Eye (tissue), 1 donor: ENCODE measurements around the gene BABAM1.

Experiments
- DNase-seq: peaks from one replicate; pipeline ENCODE4 v3.0.0-alpha.2; 2015

The BABAM1 gene

DNA sequence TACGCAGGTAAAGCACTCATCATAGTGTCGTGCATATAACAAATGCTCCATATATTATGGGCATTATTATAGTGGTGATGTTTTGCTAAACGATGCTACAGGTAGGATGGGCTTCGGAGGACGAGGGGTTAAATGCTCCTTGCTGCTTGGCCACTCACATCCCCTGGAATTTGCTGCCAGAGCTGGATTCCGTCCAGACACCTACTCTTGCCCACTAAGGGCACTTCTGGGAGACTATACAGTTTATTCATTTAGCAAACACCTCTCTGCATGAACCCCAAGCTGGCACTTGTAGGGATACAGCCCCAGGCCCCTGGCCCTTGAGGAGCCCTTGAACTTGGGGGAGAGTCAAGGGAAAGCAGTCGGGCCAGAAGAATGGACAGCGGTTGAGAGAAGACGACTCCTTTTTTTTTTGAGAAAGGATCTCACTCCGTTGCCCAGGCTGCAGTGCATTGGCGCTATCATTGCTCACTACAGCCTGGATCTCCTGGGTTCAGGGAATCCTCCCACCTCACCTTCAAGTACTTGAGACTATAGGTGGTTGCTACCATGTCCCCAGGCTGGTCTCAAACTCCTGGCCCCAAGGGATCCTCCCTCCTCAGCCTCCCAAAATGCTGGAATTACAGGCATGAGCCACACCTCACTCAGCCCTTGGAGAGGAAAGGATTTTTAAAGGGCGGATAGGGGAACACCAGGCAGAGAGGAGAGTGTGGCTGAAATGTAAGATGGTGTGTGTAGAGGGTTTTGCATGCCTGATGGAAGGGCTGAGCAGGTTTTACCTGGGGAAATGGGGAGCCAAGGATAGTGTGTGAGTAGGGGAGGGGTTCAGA is 37.4 kb downstream of the BABAM1 start:
- peak; percentile 27 for DNase-seq

DNA sequence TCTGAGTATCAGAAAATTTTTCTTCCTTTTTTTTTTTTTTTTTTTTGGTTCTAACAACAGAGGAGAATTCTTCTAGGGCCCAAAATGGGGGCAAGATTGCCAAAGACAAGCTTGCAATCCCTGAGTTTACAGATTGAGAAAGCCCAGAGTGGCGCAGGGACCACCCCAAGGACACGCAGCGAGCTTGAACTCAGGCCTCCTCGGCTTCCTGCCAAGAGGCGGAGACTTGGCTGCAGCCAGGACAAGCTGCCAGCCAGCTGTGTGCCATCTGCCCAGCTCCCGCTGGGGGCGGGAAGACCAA is 37.9 kb downstream of the BABAM1 start:
- DNase-seq = no peak

DNA sequence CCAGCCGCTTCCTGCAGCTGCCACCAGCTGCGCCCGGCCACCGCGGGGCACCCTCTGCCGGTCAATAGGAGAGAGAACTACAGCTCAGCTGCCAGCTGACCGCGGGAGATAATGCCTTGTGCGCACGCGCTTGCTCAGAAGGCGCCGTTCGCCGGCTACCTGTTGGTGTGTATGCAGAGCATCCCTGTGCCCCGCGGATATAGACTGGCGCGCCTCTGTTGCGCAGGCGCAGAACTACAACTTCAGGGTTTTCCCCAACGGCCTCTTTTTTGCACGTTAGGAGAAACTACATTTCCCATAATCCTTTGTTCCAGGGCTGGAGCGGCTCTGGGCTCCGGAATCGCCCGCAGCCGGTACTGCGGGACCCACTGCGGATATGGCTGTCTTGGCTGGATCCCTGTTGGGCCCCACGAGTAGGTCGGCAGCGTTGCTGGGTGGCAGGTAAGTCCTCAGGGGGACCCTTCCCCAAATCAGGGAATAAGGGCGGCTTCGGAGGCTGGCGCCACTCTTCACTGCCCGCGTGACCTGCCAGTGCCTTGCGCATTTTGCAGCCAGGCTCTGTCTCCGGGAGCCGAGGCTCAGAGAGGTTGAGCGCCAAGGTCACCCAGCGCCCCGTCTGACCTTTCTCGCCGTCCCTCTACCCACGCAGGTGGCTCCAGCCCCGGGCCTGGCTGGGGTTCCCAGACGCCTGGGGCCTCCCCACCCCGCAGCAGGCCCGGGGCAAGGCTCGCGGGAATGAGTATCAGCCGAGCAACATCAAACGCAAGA is 38.5 kb downstream of the BABAM1 start, which contains the start of gene MRPL34:
TSS of gene MRPL34 (plus strand) at position 356 of the 768 bp plus-strand sequence. CDS start at position 377, 21 bp downstream.
- peak; percentile 99 for DNase-seq

DNA sequence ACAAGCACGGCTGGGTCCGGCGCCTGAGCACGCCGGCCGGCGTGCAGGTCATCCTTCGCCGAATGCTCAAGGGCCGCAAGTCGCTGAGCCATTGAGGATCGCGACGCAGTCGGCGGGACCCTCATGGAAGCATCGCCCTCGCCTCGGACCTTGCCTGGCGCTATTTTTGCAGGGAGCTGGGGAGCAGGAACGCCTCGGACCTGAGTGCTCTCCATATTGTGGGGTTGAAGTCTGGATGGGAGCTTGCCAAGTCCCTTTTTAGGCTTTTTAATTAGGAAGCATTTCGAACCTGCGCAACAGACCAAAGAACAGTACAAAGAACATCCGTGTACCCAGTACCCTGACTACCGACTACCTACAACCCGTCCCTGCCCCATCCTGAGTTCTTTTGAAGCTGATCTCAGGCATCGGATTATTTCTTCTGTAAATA is 39.1 kb downstream of the BABAM1 start:
- DNase-seq = no peak

DNA sequence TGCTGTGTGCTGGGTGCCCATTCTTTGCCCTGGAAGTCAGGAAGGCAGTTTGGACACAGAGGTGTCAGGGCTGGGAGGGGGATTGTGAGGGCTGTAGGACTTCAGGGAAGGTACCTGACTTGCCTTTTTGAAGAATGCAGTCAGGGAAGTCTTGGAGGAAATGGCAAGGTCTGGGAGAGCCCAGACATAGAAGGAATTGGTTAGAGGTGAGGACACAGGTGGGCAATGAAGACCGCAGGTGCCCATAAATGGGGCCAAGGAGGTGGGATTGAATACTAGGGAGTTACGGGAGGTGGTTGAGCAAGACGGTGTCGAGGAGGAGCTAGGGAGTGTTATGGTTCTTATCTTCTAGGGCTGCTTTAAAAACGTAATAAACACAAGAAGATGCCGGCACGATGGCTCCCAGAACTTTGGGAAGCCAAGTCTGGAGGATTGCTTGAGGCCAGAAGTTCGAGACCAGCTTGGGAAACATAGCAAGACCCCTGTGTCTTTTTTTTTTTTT is 40.7 kb downstream of the BABAM1 start:
- no peak for DNase-seq

DNA sequence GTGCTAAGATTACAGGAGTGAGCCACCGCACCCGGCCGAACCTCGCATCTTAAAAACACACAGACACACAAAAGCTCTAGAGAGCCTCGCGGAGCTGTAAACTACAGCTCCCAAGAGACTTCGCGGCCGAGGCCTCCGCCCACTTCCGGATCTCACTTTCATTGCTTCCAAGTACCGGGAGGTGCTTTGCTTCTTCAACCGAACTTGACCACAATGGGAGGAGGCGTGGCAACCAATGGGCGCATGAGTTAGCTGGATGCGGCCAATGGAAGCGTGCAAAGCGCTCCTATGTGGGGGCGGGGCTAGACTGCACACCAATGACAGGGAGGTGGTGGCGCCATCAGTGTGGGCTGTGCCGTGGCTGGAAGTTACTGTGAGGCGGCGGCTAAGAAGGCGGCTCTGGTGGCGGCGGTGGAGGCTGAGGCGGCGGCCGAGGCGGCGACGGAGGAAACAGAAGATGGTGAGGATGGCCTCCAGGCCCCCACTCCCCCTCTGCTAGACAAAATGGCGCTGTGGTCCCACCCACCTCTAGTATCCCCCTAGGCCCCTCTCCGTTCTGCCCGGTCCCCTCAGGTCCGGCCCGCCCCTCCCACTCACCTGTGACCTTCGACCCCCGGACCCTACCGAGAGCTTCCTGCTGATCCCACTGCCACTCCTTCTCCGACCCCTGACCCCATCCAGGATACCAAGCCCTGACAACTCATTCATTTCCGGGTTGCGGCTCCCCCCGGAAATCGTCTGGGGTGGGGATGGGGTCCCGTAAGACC is 42.1 kb downstream of the BABAM1 start, which contains the start of gene DDA1:
TSS of gene DDA1 (plus strand) at position 366 of the 767 bp plus-strand sequence. CDS start at position 458, 92 bp downstream.
- DNase-seq = peak; percentile 100

DNA sequence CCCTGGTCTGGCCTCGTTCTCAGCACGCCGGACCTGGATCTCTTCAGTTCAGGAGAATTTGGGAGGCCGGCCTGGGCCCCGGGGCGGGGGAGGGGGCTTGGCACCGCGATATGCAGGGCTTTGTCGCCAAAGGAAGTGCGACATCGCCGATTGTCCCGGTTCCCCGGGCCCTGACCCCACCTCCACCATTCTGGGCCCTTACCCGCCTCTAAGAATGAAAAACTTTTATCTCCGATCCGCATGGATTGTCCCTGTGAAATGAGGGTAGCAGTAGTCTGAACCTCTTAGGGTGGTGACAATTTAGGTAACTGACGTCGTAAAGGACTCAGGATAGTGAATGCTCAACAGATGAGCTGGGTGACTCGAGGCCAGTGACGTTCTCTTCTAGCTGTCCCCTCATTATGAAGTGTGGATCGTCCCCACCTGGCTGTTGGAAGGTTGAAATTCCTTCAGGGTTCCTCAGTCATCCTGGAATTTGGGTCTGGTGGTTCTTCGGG is 42.8 kb downstream of the BABAM1 start:
- DNase-seq = no peak

DNA sequence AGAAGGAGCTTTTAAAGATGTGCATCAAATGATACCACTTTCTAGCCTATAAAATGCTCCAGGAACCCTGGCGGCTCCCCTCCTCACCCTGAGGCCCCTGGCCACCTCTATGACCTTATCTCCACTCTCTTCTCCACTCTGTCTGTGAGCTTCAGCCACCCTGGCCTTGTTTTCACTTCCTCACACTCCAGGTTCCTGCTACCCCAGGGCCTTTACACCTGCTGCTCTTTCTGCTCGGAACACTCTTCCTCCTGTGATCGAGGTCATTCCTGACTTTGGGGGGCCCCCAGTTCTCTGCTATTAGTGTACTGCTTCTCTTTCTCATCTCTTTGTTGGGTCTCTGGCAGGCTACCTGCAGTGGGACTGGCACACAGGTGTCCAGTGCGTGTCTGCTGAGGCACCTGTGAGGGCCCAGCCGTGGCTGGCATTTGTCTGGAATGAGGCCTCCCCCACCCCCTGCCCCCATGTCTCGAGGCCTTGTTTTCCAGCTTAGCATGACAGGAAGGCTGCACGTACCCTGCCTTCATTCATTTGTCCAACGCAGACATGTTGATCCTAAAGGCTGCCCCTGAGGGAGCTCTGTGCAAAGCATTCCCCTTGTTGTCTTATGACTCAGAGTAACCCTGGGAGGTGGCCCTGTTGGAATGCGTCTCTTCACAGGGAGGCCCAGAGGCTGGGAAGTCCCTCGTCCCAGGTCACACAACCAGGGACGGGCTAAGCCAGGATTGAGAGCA is 44.4 kb downstream of the BABAM1 start:
- no peak for DNase-seq

DNA sequence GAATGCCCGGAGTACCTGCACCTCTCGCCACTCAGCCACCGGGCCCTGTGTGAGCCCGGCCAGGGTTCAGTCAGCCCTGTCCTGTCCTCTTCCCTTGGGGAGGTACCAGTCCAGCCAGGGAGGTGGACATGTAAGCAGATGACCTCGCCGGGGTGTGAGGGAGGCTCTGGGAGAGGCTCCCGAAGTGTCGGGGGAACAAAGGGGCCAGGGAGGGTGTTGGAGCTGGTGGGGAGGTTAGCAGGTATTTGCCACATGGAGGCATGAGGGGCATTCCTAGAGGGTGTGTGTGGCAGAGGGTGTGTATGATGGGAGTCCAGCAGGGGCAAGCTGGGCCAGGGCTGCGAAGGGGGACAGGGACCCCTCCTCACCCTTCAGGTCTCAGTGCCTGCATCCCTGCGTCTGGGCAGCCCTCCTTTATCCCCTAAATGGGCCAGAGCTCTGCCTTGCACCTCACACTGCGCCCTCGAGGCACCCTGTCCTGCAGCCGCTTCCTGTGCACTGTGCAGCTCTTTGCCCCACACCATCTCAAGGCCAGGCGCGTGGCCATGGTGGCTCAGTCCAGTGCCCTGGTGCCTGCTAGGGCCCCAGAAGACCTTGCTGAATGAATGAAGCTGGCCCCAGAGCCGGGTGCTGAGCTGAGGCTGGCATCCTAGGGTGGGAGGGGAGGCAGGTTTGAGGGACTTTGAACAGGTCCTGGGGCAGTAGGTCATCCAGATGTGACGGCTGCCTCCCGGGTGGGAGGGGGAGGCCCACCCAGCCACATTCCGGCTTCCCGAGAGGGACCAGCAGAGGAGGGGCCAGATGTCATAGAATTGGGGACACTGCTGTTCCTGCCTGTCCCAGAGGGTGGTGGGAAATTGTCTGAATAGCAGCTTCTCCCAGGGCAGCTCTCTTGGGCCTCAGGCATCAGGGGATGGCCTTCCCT is 45.2 kb downstream of the BABAM1 start:
- no peak for DNase-seq

DNA sequence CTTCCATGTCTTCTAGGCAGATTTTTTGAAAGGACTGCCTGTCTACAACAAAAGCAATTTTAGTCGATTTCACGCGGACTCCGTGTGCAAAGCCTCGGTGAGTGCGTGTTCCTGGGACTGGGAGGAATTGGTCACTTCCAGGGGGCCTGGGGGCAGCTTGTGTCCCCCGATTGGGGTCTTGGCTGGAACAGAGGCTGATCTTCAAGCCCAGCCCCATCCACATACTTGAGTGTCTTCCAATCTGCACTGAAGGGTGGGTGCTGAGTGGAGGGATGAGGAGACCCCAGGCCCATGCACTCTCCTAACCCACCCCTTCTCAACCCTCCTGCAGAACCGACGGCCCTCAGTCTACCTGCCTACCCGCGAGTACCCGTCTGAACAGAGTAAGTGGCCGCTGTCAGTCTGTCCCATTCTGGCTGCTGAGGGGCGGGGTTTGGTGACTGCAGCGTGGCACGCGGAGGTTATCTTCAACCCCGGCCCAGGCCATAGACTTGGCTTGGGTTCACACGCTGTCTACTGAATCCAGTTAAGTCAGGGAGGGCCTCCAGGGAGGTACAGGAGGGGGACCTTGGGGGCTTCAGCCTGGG is 46.9 kb downstream of the BABAM1 start:
- no peak for DNase-seq

DNA sequence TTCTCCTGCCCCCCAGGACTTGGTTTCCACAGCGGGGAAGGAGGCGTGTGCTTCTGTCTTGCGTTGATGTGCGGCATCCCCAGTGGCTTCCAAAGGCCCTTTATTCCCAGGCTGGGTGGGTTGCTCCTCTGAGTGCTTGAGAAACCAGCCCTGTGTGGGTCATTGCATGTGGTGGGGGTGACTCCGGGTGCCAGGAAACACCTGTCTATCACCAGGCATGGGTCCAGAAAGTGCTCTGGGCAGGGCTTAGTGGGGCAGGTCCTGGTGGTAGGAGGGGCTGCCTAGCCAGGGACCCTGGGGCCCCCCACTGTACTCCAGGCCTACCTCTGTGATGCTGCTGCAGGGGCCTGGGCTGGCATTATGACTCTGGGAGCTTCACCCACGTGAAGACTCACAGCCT is 51.7 kb downstream of the BABAM1 start:
- no peak for DNase-seq

DNA sequence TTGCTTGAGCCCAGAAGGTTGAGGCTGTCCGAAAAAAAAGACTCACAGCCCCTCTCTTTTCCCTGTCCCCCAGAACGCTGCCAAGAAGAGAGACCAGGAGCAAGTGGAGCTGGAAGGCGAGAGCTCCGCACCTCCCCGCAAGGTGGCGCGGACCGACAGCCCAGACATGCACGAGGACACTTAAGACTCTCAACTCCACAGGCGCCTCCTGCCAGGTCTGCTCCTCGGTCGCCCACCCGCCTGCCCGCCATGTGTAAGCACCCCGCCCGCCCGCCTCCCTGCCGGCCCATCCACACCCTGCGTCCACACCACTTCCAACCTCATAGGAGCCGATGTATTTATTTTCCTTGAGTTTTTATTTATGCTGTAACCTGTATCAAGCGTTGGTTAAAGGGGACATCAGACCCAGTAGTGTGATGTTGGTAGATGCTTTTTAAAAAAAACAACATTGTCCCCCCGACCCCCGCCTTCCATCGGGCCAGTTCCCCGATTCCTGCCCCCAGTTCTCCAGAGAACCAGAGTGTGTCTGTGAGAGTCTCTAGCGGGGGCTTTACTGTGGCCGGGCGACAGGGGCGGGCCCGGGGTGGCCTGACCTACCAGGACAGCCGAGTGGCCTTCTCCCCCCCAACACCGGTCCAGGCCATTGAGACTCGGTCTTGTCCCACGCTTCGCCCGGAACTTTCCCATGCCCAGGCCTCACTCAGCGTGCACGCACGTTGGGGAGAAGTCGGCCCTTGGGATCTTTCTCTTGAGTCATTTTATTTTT is 52.4 kb downstream of the BABAM1 start:
- no peak for DNase-seq

DNA sequence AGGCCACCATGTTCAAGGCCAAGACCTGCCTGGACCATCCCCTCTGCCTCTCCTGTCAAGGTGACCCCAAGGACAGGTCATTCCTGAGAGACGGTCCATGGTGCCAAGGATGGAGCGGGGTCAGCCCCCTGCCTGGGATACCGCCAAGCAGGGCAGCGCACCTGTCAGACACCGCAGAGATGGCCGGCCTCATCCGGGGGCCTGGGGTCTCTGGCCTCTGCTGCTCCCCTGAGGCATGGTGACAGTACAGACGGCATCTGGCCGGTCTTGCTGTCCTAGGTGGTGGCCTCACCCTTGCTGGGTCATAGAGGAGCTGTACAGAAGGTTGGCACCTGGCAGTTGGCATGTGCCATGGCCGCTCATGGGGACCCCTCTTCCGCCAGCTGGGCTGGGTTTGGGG is 53.2 kb downstream of the BABAM1 start:
- no peak for DNase-seq

DNA sequence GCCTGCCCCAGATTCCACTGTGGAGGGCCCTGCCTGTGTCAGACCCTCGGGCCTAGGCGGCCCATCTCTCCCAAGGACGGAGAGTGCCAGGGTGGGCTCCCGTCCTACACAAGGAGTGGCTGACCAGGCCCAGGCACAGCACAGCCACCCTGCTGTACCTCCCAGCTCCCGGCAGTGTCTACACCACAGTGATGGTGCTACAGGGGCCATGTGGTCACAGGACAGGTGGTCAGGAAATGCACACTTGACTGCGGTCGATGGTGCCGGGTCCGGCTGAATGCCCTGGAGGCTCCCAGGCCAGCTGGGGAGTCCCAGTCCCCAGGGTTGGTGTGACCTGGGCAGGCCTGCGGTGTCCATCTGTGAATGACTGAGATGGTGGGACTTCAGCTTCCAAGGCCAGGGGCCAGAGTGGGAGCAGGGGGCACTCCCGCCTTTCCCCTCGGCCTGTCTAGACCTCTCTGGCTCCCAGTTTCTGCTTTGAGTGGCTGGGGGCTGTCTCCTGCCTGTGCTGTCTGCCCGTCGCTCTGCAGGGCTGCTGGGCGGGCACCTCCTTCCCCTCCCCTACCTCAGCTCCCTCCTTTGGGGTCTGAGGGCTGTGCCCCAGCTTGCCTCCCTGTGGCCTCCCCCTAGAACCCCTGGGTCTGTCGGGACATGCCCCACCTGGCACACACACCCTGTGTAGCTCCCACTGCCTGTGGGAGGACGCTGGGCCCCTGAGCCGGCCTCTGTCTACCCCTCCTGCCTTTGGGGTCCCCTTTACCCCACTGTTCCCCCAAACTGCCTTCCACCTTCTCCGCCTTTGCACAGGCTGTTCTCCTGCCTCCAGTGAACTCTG is 54.6 kb downstream of the BABAM1 start:
- no peak for DNase-seq

DNA sequence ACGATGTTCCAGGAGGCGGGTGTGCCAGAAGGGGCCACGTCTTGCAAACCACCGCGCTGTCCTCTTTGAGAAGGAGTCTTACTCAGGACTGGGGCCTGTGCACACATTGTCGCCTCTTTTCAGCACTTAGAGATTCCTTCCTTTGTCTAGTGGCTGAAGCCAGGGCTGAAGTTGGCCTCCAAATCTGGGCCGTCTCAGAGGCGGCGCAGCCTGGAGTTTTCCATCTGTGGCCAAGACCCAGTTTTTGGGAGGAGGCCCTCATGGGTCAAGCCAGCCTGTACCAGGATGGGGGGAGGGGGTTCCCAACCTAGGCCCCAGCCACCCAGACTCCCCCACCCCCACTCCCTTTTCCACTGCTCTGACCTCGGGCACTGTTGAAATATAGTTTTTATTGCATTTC is 55.6 kb downstream of the BABAM1 start:
- no peak for DNase-seq

DNA sequence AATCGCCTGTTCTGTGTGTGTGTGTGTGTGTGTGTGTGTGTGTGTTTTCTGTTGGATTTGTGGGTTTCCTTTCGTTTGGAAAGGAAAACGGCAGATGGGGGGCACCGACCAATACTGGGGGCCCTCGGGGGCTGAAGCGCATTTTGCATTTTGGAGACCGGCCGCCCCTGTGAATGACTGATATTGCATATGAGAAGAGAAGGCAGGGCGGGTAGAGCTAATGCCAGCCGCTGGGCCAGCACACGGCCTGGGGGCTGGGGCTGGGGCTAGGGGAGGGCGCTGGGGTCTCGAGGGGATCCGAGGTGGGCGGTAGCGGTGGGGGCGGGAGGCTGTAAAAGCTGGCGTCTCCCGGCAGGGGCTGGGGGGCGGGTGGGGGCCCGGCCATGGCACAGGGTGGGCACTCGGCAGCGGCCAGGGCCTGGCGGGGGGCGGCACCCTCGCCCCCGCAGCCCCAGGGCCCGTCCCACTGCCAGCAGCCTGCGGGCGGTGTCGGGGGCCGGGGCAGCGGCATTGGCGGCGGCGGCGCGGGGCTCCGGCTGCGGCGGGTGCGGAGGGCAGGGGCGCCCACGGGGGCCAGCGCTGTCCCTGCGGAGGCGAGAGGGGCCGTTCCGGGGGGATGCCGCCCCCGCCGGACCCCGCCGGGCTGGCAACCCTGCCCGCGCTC is 56.2 kb downstream of the BABAM1 start:
- no peak for DNase-seq

DNA sequence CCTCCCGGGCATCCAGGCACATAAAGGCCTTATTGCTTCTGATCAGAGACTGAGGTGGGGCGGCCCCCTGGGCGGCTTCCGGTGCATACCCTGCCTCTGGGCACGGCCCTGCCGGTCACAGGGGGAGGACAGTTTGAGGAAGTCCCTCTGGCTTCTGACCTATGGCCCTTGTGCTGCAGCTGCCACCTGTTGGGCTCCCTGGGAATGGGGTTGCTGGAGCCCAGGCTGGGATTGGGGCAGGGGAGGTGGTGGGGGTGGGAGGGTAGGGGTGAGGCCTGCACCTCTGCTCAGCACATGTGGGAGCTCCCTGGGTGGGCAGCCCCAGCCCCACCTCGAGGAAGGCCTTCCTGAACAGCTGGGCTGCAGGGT is 56.7 kb downstream of the BABAM1 start:
- DNase-seq = no peak

DNA sequence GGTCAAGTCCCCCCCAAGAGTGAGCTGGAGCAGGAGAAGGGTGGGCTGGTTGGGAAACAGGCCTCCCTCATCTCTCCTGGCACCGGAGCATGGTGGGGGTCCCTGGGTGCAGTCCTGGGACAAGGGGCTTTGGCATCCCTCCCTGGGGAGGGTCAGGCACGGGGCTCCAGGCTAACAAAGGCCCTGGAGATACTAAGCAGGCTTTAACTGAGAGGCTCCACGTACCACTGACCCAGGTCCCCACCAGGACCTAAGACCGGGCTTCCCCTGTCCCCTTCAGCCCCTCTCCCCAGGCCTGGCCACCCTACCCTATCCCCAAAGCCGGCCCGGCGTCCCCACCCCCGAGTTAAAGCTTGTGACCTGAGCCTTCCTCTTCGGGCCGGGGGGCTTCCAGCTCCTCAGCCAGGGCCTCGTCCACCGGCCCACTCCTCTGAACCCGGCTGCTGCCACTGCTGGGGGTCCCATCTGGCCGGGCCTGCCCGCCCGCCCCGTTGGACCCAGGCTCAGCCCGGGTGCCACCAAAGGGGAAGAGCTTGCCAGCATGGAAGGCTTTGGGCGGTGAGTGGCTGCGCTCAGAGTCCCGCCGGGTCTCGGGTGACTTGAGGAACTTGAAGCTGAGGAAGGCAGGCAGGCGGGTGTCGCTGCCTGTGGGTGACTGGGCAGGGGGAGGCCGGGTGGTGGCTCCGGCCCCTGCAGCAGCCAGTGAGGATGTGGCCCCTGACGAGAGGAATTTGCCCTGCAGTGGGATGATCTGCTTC is 57.3 kb downstream of the BABAM1 start:
- DNase-seq = no peak
